KOPT-K1 (cell line): ENCODE results near the gene SLC23A1.
A peak's percentile ranks its signal among the peaks of the same experiment; 100 is the strongest.
"Not testable (repeated sequence)": the region's sequence is repeated elsewhere in the genome, so short reads cannot be mapped to it uniquely, and the experiment has no call there.

Experiments
- H3K27ac ChIP-seq: fragments of 200-600 bp; sonication (generic); 2 replicates; pipeline ENCODE4 v1.5.1; 2016; ENCODE audit warnings: antibody characterized with exemption, mild to moderate bottlenecking, low read depth, low read length; ENCODE audit not compliant: poor library complexity, severe bottlenecking
- H3K36me3 ChIP-seq: fragments of 200-600 bp; sonication (generic); 2 replicates; pipeline ENCODE4 v1.5.1; 2017; ENCODE audit warnings: antibody characterized with exemption, mild to moderate bottlenecking, low read length, moderate library complexity; ENCODE audit not compliant: insufficient read depth
- H3K9me3 ChIP-seq: fragments of 200-600 bp; sonication (generic); 2 replicates; pipeline ENCODE4 v1.5.1; 2017; ENCODE audit warnings: antibody characterized with exemption, low read length, mild to moderate bottlenecking; ENCODE audit not compliant: insufficient read depth, poor library complexity, severe bottlenecking

Gene SLC23A1

GRCh38 chr5:139413963-139414362, 30.9 kb upstream of the SLC23A1 start:
- H3K9me3 ChIP-seq, result no peaks in the 10 kb centered on the region
- H3K36me3 ChIP-seq, result 0 out of 2 replicates have a peak, but pooled peaks cover 6% of the 10 kb centered on the region
- no peak overlapping the region for H3K27ac ChIP-seq

GRCh38 chr5:139413153-139413552, 30.1 kb upstream of the SLC23A1 start:
- Histone ChIP-seq H3K9me3 (no peaks in the 10 kb centered on the region), H3K36me3 (no peaks in the 10 kb centered on the region)

GRCh38 chr5:139410993-139411828, 28.1 kb upstream of the SLC23A1 start:
- H3K27ac ChIP-seq, result no peak overlapping the region
- H3K36me3 ChIP-seq, result no peaks in the 10 kb centered on the region
- no peaks in the 10 kb centered on the region for H3K9me3 ChIP-seq

More at GRCh38 chr5:139413153-139413552, 30.1 kb upstream of the SLC23A1 start:
- no peak overlapping the region for H3K27ac ChIP-seq

GRCh38 chr5:139410121-139410992, 27.3 kb upstream of the SLC23A1 start:
- no peaks in the 10 kb centered on the region for H3K36me3 ChIP-seq
- H3K27ac ChIP-seq, result no peak overlapping the region
- no peaks in the 10 kb centered on the region for H3K9me3 ChIP-seq

- not testable (repeated sequence) for H3K27ac ChIP-seq, H3K9me3 ChIP-seq
Observed at GRCh38 chr5:139409116-139409515, 26.0 kb upstream of the SLC23A1 start.

GRCh38 chr5:139408191-139408590, 25.1 kb upstream of the SLC23A1 start:
- Histone ChIP-seq H3K36me3 (no peaks in the 10 kb centered on the region), H3K27ac (no peak overlapping the region), H3K9me3 (no peaks in the 10 kb centered on the region)

More at GRCh38 chr5:139409116-139409515, 26.0 kb upstream of the SLC23A1 start:
- not testable (repeated sequence) for H3K36me3 ChIP-seq

- no peak overlapping the region for H3K27ac ChIP-seq
- H3K36me3 ChIP-seq, result no peaks in the 10 kb centered on the region
- no peaks in the 10 kb centered on the region for H3K9me3 ChIP-seq
Observed at GRCh38 chr5:139407517-139407916, 24.4 kb upstream of the SLC23A1 start.

GRCh38 chr5:139406963-139407362, 23.9 kb upstream of the SLC23A1 start:
- H3K36me3 ChIP-seq, result no peaks in the 10 kb centered on the region
- no peak overlapping the region for H3K27ac ChIP-seq
- H3K9me3 ChIP-seq, result no peaks in the 10 kb centered on the region

GRCh38 chr5:139404484-139404840, 21.4 kb upstream of the SLC23A1 start:
- no peaks in the 10 kb centered on the region for H3K9me3 ChIP-seq
- H3K27ac ChIP-seq, result peak overlapping the region; percentile 72
- no peaks in the 10 kb centered on the region for H3K36me3 ChIP-seq

GRCh38 chr5:139403787-139404483, 20.8 kb upstream of the SLC23A1 start, which contains the start of gene SPATA24:
Gene SPATA24 (minus strand): TSS chr5:139404089. CDS start chr5:139404060, 29 bp downstream.
- no peaks in the 10 kb centered on the region for H3K9me3 ChIP-seq
- no peaks in the 10 kb centered on the region for H3K36me3 ChIP-seq
- H3K27ac ChIP-seq, result peak within 1 kb of the TSS; percentile 72

GRCh38 chr5:139403418-139403786, 20.3 kb upstream of the SLC23A1 start:
- Histone ChIP-seq H3K36me3 (no peaks in the 10 kb centered on the region), H3K27ac (peak overlapping the region; percentile 72), H3K9me3 (no peaks in the 10 kb centered on the region)

GRCh38 chr5:139402561-139403158, 19.6 kb upstream of the SLC23A1 start:
- peak overlapping the region; percentile 72 for H3K27ac ChIP-seq
- no peaks in the 10 kb centered on the region for H3K9me3 ChIP-seq
- no peaks in the 10 kb centered on the region for H3K36me3 ChIP-seq

GRCh38 chr5:139401546-139401945, 18.4 kb upstream of the SLC23A1 start:
- H3K9me3 ChIP-seq, result no peaks in the 10 kb centered on the region
- H3K27ac ChIP-seq, result no peak overlapping the region
- H3K36me3 ChIP-seq, result no peaks in the 10 kb centered on the region

GRCh38 chr5:139399501-139400121, 16.5 kb upstream of the SLC23A1 start:
- Histone ChIP-seq H3K9me3 (no peaks in the 10 kb centered on the region), H3K36me3 (peaks cover 14% of the 10 kb centered on the region; the same call in 1 of the 2 replicates), H3K27ac (no peak overlapping the region)
